ENCODE data around the gene PRSS23.

The PRSS23 gene

DNA sequence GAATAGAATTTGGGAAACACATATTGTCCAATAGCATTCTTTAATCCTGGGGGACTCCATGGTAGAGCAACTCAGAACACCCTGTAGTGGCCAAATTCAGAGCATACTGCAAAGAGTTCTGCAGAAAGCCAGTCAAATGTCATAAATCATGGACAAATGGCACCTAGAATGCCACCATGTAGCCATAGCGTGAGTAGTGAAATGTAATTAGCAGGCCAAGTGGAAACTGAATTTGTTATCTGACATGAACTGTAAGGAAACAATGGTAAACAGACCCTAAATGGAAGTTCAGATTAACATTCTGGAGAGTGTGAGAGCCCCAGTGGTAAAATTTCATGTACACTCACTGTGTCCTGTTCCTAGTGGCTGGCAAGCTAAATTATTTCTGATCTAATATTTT is 7.0 kb upstream of the PRSS23 start:
- H3K9ac ChIP-seq (ENCODE audit: low read length): no peak overlapping the region
- no peaks in the 10 kb centered on the region for H3K9me3 ChIP-seq (ENCODE audit: insufficient read depth, low read length)
- H2AFZ ChIP-seq (ENCODE audit: low read depth, low read length, severe bottlenecking): no peak overlapping the region
- no peak overlapping the region for H3K4me2 ChIP-seq (ENCODE audit: low read depth, low read length, poor library complexity, severe bottlenecking)
- no peaks in the 10 kb centered on the region for H3K79me2 ChIP-seq (ENCODE audit: insufficient read depth, low read length)
- H3K27me3 ChIP-seq (ENCODE audit: low read length): no peaks in the 10 kb centered on the region
- TF ChIP-seq, protein P1, sequence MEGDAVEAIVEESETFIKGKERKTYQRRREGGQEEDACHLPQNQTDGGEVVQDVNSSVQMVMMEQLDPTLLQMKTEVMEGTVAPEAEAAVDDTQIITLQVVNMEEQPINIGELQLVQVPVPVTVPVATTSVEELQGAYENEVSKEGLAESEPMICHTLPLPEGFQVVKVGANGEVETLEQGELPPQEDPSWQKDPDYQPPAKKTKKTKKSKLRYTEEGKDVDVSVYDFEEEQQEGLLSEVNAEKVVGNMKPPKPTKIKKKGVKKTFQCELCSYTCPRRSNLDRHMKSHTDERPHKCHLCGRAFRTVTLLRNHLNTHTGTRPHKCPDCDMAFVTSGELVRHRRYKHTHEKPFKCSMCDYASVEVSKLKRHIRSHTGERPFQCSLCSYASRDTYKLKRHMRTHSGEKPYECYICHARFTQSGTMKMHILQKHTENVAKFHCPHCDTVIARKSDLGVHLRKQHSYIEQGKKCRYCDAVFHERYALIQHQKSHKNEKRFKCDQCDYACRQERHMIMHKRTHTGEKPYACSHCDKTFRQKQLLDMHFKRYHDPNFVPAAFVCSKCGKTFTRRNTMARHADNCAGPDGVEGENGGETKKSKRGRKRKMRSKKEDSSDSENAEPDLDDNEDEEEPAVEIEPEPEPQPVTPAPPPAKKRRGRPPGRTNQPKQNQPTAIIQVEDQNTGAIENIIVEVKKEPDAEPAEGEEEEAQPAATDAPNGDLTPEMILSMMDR (IDR thresholded peaks at IDR 0.05; ENCODE audit: insufficient read depth, low read length, poor library complexity, severe bottlenecking): no peak
- no peak for TF ChIP-seq EZH2phosphoT487 (conservative IDR thresholded peaks at IDR 0.05; ENCODE audit: low read length)
- no peaks in the 10 kb centered on the region for H3F3A ChIP-seq (ENCODE audit: insufficient read depth)
- H3K9me2 ChIP-seq (replicated peaks; ENCODE audit: insufficient read depth, low read length): no peaks in the 10 kb centered on the region
- no peaks in the 10 kb centered on the region for H3K36me3 ChIP-seq (ENCODE audit: low read length)
- no peaks in the 10 kb centered on the region for H4K20me1 ChIP-seq (ENCODE audit: low read depth, low read length)
- H3K4me3 ChIP-seq (ENCODE audit: insufficient read depth, low read length, poor library complexity, severe bottlenecking): no peak overlapping the region
- H3K27ac ChIP-seq (ENCODE audit: low read depth, low read length): no peak overlapping the region

GRCh38 chr11:86795511-86795910 is 4.8 kb upstream of the PRSS23 start:
- no peak overlapping the region for H3K9ac ChIP-seq (ENCODE audit: low read length)

DNA sequence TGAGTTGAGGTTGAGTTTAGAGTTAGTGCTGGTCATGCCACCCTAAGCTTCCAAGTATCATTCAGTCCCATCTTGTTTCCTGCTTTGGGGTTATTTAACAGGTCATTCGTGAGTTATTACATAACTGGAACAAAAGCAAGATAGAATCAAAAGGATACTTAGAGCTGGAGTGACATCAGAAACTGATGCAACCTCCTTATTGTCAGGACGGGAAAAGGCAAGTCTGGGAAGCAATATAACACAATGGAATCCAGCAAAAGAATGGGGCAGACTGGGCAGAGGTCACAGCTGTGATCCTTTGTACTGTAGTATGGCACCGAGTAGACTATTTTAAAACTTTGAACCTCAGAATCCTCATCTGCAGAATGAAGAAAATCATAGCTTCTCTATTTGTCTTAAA is 4.4 kb upstream of the PRSS23 start:
- no peaks in the 10 kb centered on the region for H3K27me3 ChIP-seq (ENCODE audit: low read length)
- H4K20me1 ChIP-seq (ENCODE audit: low read depth, low read length): no peaks in the 10 kb centered on the region
- no peak overlapping the region for H3K27ac ChIP-seq (ENCODE audit: low read depth, low read length)
- H3K4me2 ChIP-seq (ENCODE audit: low read depth, low read length, poor library complexity, severe bottlenecking): no peak overlapping the region
- H3K9ac ChIP-seq (ENCODE audit: low read length): no peak overlapping the region
- TF ChIP-seq, protein P1 (IDR thresholded peaks at IDR 0.05; ENCODE audit: insufficient read depth, low read length, poor library complexity, severe bottlenecking): no peak
- TF ChIP-seq EZH2phosphoT487 (conservative IDR thresholded peaks at IDR 0.05; ENCODE audit: low read length): no peak
- no peak overlapping the region for H3K4me3 ChIP-seq (ENCODE audit: insufficient read depth, low read length, poor library complexity, severe bottlenecking)
- H3K79me2 ChIP-seq (ENCODE audit: insufficient read depth, low read length): no peaks in the 10 kb centered on the region
- no peaks in the 10 kb centered on the region for H3F3A ChIP-seq (ENCODE audit: insufficient read depth)
- H3K9me2 ChIP-seq (replicated peaks; ENCODE audit: insufficient read depth, low read length): no peaks in the 10 kb centered on the region
- no peaks in the 10 kb centered on the region for H3K36me3 ChIP-seq (ENCODE audit: low read length)
- H3K9me3 ChIP-seq (ENCODE audit: insufficient read depth, low read length): no peaks in the 10 kb centered on the region
- H2AFZ ChIP-seq (ENCODE audit: low read depth, low read length, severe bottlenecking): no peak overlapping the region

More at GRCh38 chr11:86795511-86795910, 4.8 kb upstream of the PRSS23 start:
- no peaks in the 10 kb centered on the region for H3F3A ChIP-seq (ENCODE audit: insufficient read depth)
- no peak overlapping the region for H3K4me2 ChIP-seq (ENCODE audit: low read depth, low read length, poor library complexity, severe bottlenecking)
- H3K9me2 ChIP-seq (replicated peaks; ENCODE audit: insufficient read depth, low read length): no peaks in the 10 kb centered on the region
- H4K20me1 ChIP-seq (ENCODE audit: low read depth, low read length): no peaks in the 10 kb centered on the region
- H3K36me3 ChIP-seq (ENCODE audit: low read length): no peaks in the 10 kb centered on the region
- no peaks in the 10 kb centered on the region for H3K79me2 ChIP-seq (ENCODE audit: insufficient read depth, low read length)
- no peak overlapping the region for H3K4me3 ChIP-seq (ENCODE audit: insufficient read depth, low read length, poor library complexity, severe bottlenecking)
- no peak overlapping the region for H3K27ac ChIP-seq (ENCODE audit: low read depth, low read length)
- no peak for TF ChIP-seq EZH2phosphoT487 (conservative IDR thresholded peaks at IDR 0.05; ENCODE audit: low read length)
- no peaks in the 10 kb centered on the region for H3K27me3 ChIP-seq (ENCODE audit: low read length)
- no peaks in the 10 kb centered on the region for H3K9me3 ChIP-seq (ENCODE audit: insufficient read depth, low read length)
- no peak overlapping the region for H2AFZ ChIP-seq (ENCODE audit: low read depth, low read length, severe bottlenecking)

GRCh38 chr11:86797133-86797532 is 3.2 kb upstream of the PRSS23 start:
- no peak overlapping the region for H3K4me3 ChIP-seq (ENCODE audit: insufficient read depth, low read length, poor library complexity, severe bottlenecking)
- no peak overlapping the region for H3K9ac ChIP-seq (ENCODE audit: low read length)
- no peak overlapping the region for H2AFZ ChIP-seq (ENCODE audit: low read depth, low read length, severe bottlenecking)
- no peaks in the 10 kb centered on the region for H3F3A ChIP-seq (ENCODE audit: insufficient read depth)
- no peaks in the 10 kb centered on the region for H3K27me3 ChIP-seq (ENCODE audit: low read length)
- H3K79me2 ChIP-seq (ENCODE audit: insufficient read depth, low read length): no peaks in the 10 kb centered on the region
- H3K9me3 ChIP-seq (ENCODE audit: insufficient read depth, low read length): no peaks in the 10 kb centered on the region
- H3K4me2 ChIP-seq (ENCODE audit: low read depth, low read length, poor library complexity, severe bottlenecking): no peak overlapping the region
- H3K9me2 ChIP-seq (replicated peaks; ENCODE audit: insufficient read depth, low read length): no peaks in the 10 kb centered on the region
- no peak for TF ChIP-seq EZH2phosphoT487 (conservative IDR thresholded peaks at IDR 0.05; ENCODE audit: low read length)
- TF ChIP-seq, protein P1 (IDR thresholded peaks at IDR 0.05; ENCODE audit: insufficient read depth, low read length, poor library complexity, severe bottlenecking): no peak
- H4K20me1 ChIP-seq (ENCODE audit: low read depth, low read length): no peaks in the 10 kb centered on the region
- no peak overlapping the region for H3K27ac ChIP-seq (ENCODE audit: low read depth, low read length)
- no peaks in the 10 kb centered on the region for H3K36me3 ChIP-seq (ENCODE audit: low read length)

All from SU-DHL-6 (cell line).